HEK293 (cell line): ENCODE results near the gene IMPG1.

Experiments
- CTCF ChIA-PET: fragments of 350-600 bp; formaldehyde crosslinking; extraction: SDS; loops from one replicate; lab custom pipeline; 2021; ENCODE audit warnings: antibody characterized with exemption; lab: Yijun Ruan, JAX
- POLR2A ChIA-PET: fragments of 300-600 bp; formaldehyde crosslinking; extraction: SDS; loops from one replicate; lab custom pipeline; 2020; ENCODE audit warnings: antibody characterized with exemption, inconsistent platforms; lab: Yijun Ruan, JAX
- H3K27ac ChIP-seq: fragments of 200-500 bp; sonication (Bioruptor generic); 2 replicates; pipeline ENCODE4 v1.5.1; 2014; ENCODE audit warnings: low read depth, low read length, control low read depth, inconsistent platforms; ENCODE audit errors: extremely low read depth
- H3K36me3 ChIP-seq, 2 experiments: fragments of 200-500 bp in 1 of 2; sonication (Bioruptor generic) in 1 of 2; 1 replicate in 1 of 2; 2 replicates in 1 of 2; pipeline ENCODE4 v1.5.1; 2014 to 2017; ENCODE audit warnings: inconsistent platforms in 2 of 2, low read length in 2 of 2; ENCODE audit not compliant: control insufficient read depth in 2 of 2, insufficient read depth in 1 of 2
- H3K4me1 ChIP-seq: fragments of 200-500 bp; sonication (Bioruptor generic); 2 replicates; pipeline ENCODE4 v1.5.1; 2014; ENCODE audit warnings: mild to moderate bottlenecking, low read length, inconsistent platforms; ENCODE audit not compliant: control insufficient read depth, insufficient read depth
- H3K4me3 ChIP-seq: 2 replicates; pipeline ENCODE4 v1.5.1; 2011; ENCODE audit warnings: low read depth, mild to moderate bottlenecking, control low read depth, low read length, moderate library complexity
- H3K9me3 ChIP-seq: fragments of 200-500 bp; sonication (Bioruptor generic); 2 replicates; pipeline ENCODE4 v1.5.1; 2014; ENCODE audit warnings: low read depth, low read length, inconsistent platforms; ENCODE audit not compliant: control insufficient read depth, insufficient read depth
- KLF16 ChIP-seq: fragments of 450-650 bp; formaldehyde crosslinking; IDR thresholded peaks from 2 replicates; pipeline ENCODE4 v1.5.1; 2017; ENCODE audit warnings: missing biosample characterization, missing genetic modification characterization
- KLF17 ChIP-seq: fragments of 450-650 bp; formaldehyde crosslinking; IDR thresholded peaks from 2 replicates; pipeline ENCODE4 v1.5.1; 2016; ENCODE audit warnings: missing biosample characterization, missing genetic modification characterization
- OSR2 ChIP-seq: fragments of 450-650 bp; formaldehyde crosslinking; IDR thresholded peaks from 2 replicates; pipeline ENCODE4 v1.5.1; 2016; ENCODE audit warnings: missing biosample characterization, missing genetic modification characterization
- PRDM6 ChIP-seq: fragments of 450-650 bp; formaldehyde crosslinking; IDR thresholded peaks from 2 replicates; pipeline ENCODE4 v1.5.1; 2017; ENCODE audit warnings: missing biosample characterization, missing genetic modification characterization
- REST ChIP-seq: fragments of 450-650 bp; formaldehyde crosslinking; IDR thresholded peaks from 2 replicates; pipeline ENCODE4 v1.5.1; 2016; ENCODE audit warnings: missing biosample characterization, missing genetic modification characterization
- SETDB1 ChIP-seq: IDR thresholded peaks from one replicate; pipeline ENCODE4 v1.6.1; 2017; ENCODE audit warnings: mild to moderate bottlenecking, low read length, moderate library complexity, mixed read lengths; ENCODE audit not compliant: insufficient read length
- YY2 ChIP-seq: fragments of 450-650 bp; formaldehyde crosslinking; IDR thresholded peaks from 2 replicates; pipeline ENCODE4 v1.5.1; 2016; ENCODE audit warnings: missing biosample characterization, missing genetic modification characterization
- ZNF140 ChIP-seq: fragments of 450-650 bp; formaldehyde crosslinking; IDR thresholded peaks from 2 replicates; pipeline ENCODE4 v1.5.1; 2016; ENCODE audit warnings: missing biosample characterization, missing genetic modification characterization
- ZNF19 ChIP-seq: fragments of 450-650 bp; formaldehyde crosslinking; IDR thresholded peaks from 2 replicates; pipeline ENCODE4; 2016; ENCODE audit warnings: missing biosample characterization, missing genetic modification characterization, low read depth
- ZNF248 ChIP-seq: fragments of 450-650 bp; formaldehyde crosslinking; IDR thresholded peaks from 2 replicates; pipeline ENCODE4 v1.5.1; 2017; ENCODE audit warnings: missing biosample characterization, missing genetic modification characterization
- ZNF362 ChIP-seq: fragments of 450-650 bp; formaldehyde crosslinking; IDR thresholded peaks from 2 replicates; pipeline ENCODE4 v1.5.1; 2016; ENCODE audit warnings: missing biosample characterization, missing genetic modification characterization
- ZNF510 ChIP-seq: fragments of 450-650 bp; formaldehyde crosslinking; IDR thresholded peaks from 2 replicates; pipeline ENCODE4 v1.5.1; 2018; ENCODE audit warnings: mild to moderate bottlenecking, missing genetic modification characterization, missing biosample characterization; ENCODE audit not compliant: insufficient replicate concordance
- ZNF701 ChIP-seq: fragments of 450-650 bp; formaldehyde crosslinking; IDR thresholded peaks from 2 replicates; pipeline ENCODE4 v1.5.1; 2016; ENCODE audit warnings: missing biosample characterization, missing genetic modification characterization
- ZNF785 ChIP-seq: fragments of 450-650 bp; formaldehyde crosslinking; IDR thresholded peaks from 2 replicates; pipeline ENCODE4 v1.5.1; 2016; ENCODE audit warnings: missing biosample characterization, missing genetic modification characterization
- ZSCAN23 ChIP-seq: fragments of 450-650 bp; formaldehyde crosslinking; IDR thresholded peaks from 2 replicates; pipeline ENCODE4 v1.5.1; 2016; ENCODE audit warnings: missing biosample characterization, missing genetic modification characterization

IMPG1 gene

GRCh38 chr6:75986935-75987334 is 85.5 kb downstream of the IMPG1 start:
- ChIA-PET CTCF (no interaction called here), POLR2A (no interaction called here)
- no peak for TF ChIP-seq ZNF248 (tag by site-specific recombination)
- no peak for TF ChIP-seq ZNF362 (tag by site-specific recombination)
- no peak for TF ChIP-seq REST
- no peak for TF ChIP-seq KLF17 (tag by site-specific recombination)
- no peak for TF ChIP-seq YY2 (tag by site-specific recombination)
- TF ChIP-seq ZSCAN23 (tag by site-specific recombination) = no peak
- no peak for TF ChIP-seq ZNF701 (tag by site-specific recombination)
- no peak for TF ChIP-seq ZNF19 (tag by site-specific recombination)

GRCh38 chr6:75975904-75976303 is 96.6 kb downstream of the IMPG1 start:
- CTCF ChIA-PET = no interaction called here
- no peaks in the 10 kb centered on the region for H3K9me3 ChIP-seq
- no peak for TF ChIP-seq KLF16
- no peak for TF ChIP-seq ZNF140 (tag by site-specific recombination)
- TF ChIP-seq ZNF510 (tag by site-specific recombination) = peak; percentile 97
- TF ChIP-seq ZNF785 (tag by site-specific recombination) = no peak
- POLR2A ChIA-PET = no interaction called here
- no peak overlapping the region for H3K4me3 ChIP-seq
- no peak overlapping the region for H3K27ac ChIP-seq
- H3K36me3 ChIP-seq = no peaks in the 10 kb centered on the region
- H3K4me1 ChIP-seq = no peaks in the 10 kb centered on the region

More at GRCh38 chr6:75986935-75987334, 85.5 kb downstream of the IMPG1 start:
- Histone ChIP-seq H3K27ac (no peak overlapping the region), H3K9me3 (no peaks in the 10 kb centered on the region), H3K36me3 (no peaks in the 10 kb centered on the region), H3K4me1 (no peaks in the 10 kb centered on the region), H3K4me3 (no peak overlapping the region)

- Histone ChIP-seq H3K4me3 (no peak overlapping the region), H3K36me3 (no peaks in the 10 kb centered on the region), H3K27ac (no peak overlapping the region), H3K4me1 (no peaks in the 10 kb centered on the region)
- POLR2A ChIA-PET = no interaction called here
- TF ChIP-seq OSR2 (tag by site-specific recombination) (no peak), SETDB1 (no peak), PRDM6 (tag by site-specific recombination) (no peak)
- TF ChIP-seq, all 188 proteins: peak for 0
- CTCF ChIA-PET = no interaction called here
- no peaks in the 10 kb centered on the region for H3K9me3 ChIP-seq
These were observed 102.4 kb downstream of the IMPG1 start for GRCh38 chr6:75970093-75970492.
